Central memory CD4-positive, alpha-beta T cell (primary cell): Measurements from ENCODE around the gene NSMCE1.

Source experiments
- DNase-seq: peaks from one replicate; pipeline ENCODE4 v3.0.0; 2022
- total RNA-seq, 3 experiments: gene quantifications; one replicate each; lab custom pipeline; 2026; lab: John Stamatoyannopoulos, UW

NSMCE1 gene
- total RNA-seq = 26.0 to 67.8 (median 51.4) reads per million in 3 experiments

- peak; percentile 90 for DNase-seq
Measured at GRCh38 chr16:27268376-27269299, at the start of gene NSMCE1. Gene NSMCE1, minus strand, starts transcription at chr16:27268772. Its CDS starts 11,202 bp downstream, at chr16:27257570.

- DNase-seq = no peak
Measured at GRCh38 chr16:27317738-27318391, 49.3 kb upstream of the NSMCE1 start.

GRCh38 chr16:27317320-27317719 lies 48.7 kb upstream of the NSMCE1 start:
- DNase-seq = no peak

GRCh38 chr16:27316038-27316680 lies 47.6 kb upstream of the NSMCE1 start:
- DNase-seq = no peak

- DNase-seq = peak; percentile 38
Measured at GRCh38 chr16:27315333-27316037, 46.9 kb upstream of the NSMCE1 start.

GRCh38 chr16:27314986-27315332 lies 46.4 kb upstream of the NSMCE1 start:
- DNase-seq = no peak

GRCh38 chr16:27314161-27314723 lies 45.7 kb upstream of the NSMCE1 start:
- DNase-seq = peak; percentile 48

GRCh38 chr16:27313422-27314160 lies 45.0 kb upstream of the NSMCE1 start, which contains the start of gene IL4R:
Gene IL4R, plus strand, starts transcription at chr16:27313974. Its CDS starts 26,230 bp downstream, at chr16:27340204.
- DNase-seq = peak; percentile 62

GRCh38 chr16:27312580-27313421 lies 44.2 kb upstream of the NSMCE1 start:
- no peak for DNase-seq

GRCh38 chr16:27311897-27312303 lies 43.3 kb upstream of the NSMCE1 start:
- DNase-seq = no peak

- DNase-seq = no peak
Measured at GRCh38 chr16:27311448-27311830, 42.9 kb upstream of the NSMCE1 start.

- no peak for DNase-seq
Measured at GRCh38 chr16:27310576-27311447, 42.2 kb upstream of the NSMCE1 start.

- no peak for DNase-seq
Measured at GRCh38 chr16:27308792-27309191, 40.2 kb upstream of the NSMCE1 start.

- no peak for DNase-seq
Measured at GRCh38 chr16:27305839-27306442, 37.4 kb upstream of the NSMCE1 start.

GRCh38 chr16:27304881-27305745 lies 36.5 kb upstream of the NSMCE1 start:
- DNase-seq = no peak

- DNase-seq = no peak
Measured at GRCh38 chr16:27304102-27304501, 35.5 kb upstream of the NSMCE1 start.

GRCh38 chr16:27303256-27304100 lies 34.9 kb upstream of the NSMCE1 start:
- DNase-seq = no peak
